ENCODE measurements around the gene KRT31. TPM values are rescaled to one million over a fixed set of nuclear protein-coding genes. Genes with fewer than 3 reads are reported as not detected.
"Not testable (repeated sequence)": the region's sequence is repeated elsewhere in the genome, so short reads cannot be mapped to it uniquely, and the experiment has no call there.

Gene KRT31
- total RNA-seq, 1 donor from 2014 or later, result not detected

DNA sequence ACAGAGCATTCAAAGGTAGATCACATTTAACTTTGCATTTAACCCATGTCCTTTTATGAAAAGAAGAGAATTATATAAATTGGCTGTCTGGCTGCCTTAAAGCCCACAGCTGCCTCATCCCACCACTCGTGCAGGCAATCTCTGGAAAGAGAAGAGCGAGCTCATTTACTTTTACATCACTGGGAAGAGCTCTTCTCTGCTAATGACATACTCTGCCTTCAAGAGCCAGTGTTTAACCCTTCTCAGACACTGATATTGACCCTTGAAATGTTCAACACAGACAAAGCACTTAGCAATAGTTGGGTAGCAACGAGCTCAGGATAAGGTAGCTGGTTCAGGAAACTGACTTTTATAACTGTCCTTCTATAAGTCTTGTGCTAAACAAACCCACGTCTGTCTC is 36.6 kb upstream of the KRT31 start:
- no peak for DNase-seq (ENCODE audit: low read depth, low spot score)
- TF ChIP-seq, protein P1, sequence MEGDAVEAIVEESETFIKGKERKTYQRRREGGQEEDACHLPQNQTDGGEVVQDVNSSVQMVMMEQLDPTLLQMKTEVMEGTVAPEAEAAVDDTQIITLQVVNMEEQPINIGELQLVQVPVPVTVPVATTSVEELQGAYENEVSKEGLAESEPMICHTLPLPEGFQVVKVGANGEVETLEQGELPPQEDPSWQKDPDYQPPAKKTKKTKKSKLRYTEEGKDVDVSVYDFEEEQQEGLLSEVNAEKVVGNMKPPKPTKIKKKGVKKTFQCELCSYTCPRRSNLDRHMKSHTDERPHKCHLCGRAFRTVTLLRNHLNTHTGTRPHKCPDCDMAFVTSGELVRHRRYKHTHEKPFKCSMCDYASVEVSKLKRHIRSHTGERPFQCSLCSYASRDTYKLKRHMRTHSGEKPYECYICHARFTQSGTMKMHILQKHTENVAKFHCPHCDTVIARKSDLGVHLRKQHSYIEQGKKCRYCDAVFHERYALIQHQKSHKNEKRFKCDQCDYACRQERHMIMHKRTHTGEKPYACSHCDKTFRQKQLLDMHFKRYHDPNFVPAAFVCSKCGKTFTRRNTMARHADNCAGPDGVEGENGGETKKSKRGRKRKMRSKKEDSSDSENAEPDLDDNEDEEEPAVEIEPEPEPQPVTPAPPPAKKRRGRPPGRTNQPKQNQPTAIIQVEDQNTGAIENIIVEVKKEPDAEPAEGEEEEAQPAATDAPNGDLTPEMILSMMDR (conservative IDR thresholded peaks at IDR 0.05), result no peak
- H3K27me3 Mint-ChIP-seq (ENCODE audit: low read depth), result no peaks in the 10 kb centered on the region
- H3K27ac Mint-ChIP-seq (ENCODE audit: unreplicated experiment), result no peak overlapping the region
- no peaks in the 10 kb centered on the region for H3K36me3 Mint-ChIP-seq (ENCODE audit: low read depth)
- peaks cover 23% of the 10 kb centered on the region for H3K4me1 Mint-ChIP-seq
- no peaks in the 10 kb centered on the region for H3K9me3 Mint-ChIP-seq
- no peak overlapping the region for H3K4me3 Mint-ChIP-seq

DNA sequence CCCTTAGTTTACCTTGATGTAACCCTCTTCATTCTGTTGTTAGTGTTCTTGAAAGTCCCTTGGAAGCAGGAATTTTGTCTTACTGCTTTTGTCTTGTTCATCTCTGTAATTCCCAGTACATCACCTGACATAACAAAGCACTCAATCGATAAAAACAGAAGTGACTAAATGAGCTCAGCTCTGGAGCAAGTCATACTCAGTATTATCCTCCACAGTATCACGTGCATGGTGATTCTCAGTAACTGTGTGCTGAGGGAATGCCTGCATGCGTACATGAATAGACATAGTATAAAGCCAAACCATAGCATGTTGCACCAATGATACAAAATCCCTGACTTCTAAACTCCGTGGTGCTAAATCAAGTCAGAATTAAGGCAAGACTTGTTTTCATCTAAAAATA is 36.2 kb upstream of the KRT31 start:
- TF ChIP-seq, protein P1 (conservative IDR thresholded peaks at IDR 0.05), result no peak
- Mint-ChIP-seq H3K9me3 (no peaks in the 10 kb centered on the region), H3K27me3 (ENCODE audit: low read depth) (no peaks in the 10 kb centered on the region), H3K4me1 (peaks cover 27% of the 10 kb centered on the region), H3K27ac (ENCODE audit: unreplicated experiment) (no peak overlapping the region), H3K36me3 (ENCODE audit: low read depth) (no peaks in the 10 kb centered on the region), H3K4me3 (no peak overlapping the region)
- no peak for DNase-seq (ENCODE audit: low read depth, low spot score)

GRCh38 chr17:41430376-41430775 is 33.0 kb upstream of the KRT31 start:
- Mint-ChIP-seq H3K4me1 (peaks cover 46% of the 10 kb centered on the region), H3K27ac (ENCODE audit: unreplicated experiment) (peak overlapping the region; percentile 36)
- H3K9me3 Mint-ChIP-seq; H3K27me3 Mint-ChIP-seq (ENCODE audit: low read depth); H3K36me3 Mint-ChIP-seq (ENCODE audit: low read depth); DNase-seq (ENCODE audit: low read depth, low spot score); H3K4me3 Mint-ChIP-seq: not testable (repeated sequence)

DNA sequence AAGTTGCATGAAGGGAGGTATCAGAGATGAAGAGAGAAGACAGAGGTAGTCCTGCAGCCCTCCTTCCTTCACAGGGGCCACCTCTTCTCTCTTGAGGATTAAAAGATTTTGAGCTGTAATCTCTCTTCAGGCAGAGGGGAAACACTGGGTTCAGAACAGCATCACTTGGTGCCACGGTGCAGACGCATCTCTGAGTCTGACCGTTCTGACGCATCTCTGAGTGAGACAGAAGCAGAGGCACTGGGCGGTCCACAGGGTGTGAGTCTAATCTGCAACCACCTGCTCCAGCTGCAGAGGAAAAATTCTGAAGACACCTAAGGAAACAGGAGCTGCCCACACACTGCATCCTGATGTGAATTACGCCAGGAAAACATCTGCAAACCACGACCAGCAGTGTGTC is 32.3 kb upstream of the KRT31 start:
- Mint-ChIP-seq H3K36me3 (ENCODE audit: low read depth) (peaks cover 8% of the 10 kb centered on the region), H3K4me3 (no peak overlapping the region), H3K4me1 (peaks cover 50% of the 10 kb centered on the region), H3K9me3 (peaks cover 6% of the 10 kb centered on the region), H3K27ac (ENCODE audit: unreplicated experiment) (no peak overlapping the region), H3K27me3 (ENCODE audit: low read depth) (no peaks in the 10 kb centered on the region)
- DNase-seq (ENCODE audit: low read depth, low spot score), result no peak
- TF ChIP-seq, protein P1 (conservative IDR thresholded peaks at IDR 0.05), result no peak

GRCh38 chr17:41428591-41429291 is 31.3 kb upstream of the KRT31 start:
- Mint-ChIP-seq H3K9me3 (peaks cover 6% of the 10 kb centered on the region), H3K27me3 (ENCODE audit: low read depth) (no peaks in the 10 kb centered on the region), H3K4me3 (peak overlapping the region; percentile 28), H3K4me1 (peaks cover 41% of the 10 kb centered on the region), H3K36me3 (ENCODE audit: low read depth) (peaks cover 8% of the 10 kb centered on the region), H3K27ac (ENCODE audit: unreplicated experiment) (no peak overlapping the region)
- TF ChIP-seq, protein P1 (conservative IDR thresholded peaks at IDR 0.05), result no peak
- no peak for DNase-seq (ENCODE audit: low read depth, low spot score)

- Mint-ChIP-seq H3K27ac (ENCODE audit: unreplicated experiment) (peak within 1 kb of the TSS; percentile 10), H3K4me1 (peaks cover 28% of the 10 kb centered on the region), H3K4me3 (no peak within 1 kb of the TSS), H3K36me3 (ENCODE audit: low read depth) (peaks cover 8% of the 10 kb centered on the region), H3K9me3 (peaks cover 6% of the 10 kb centered on the region), H3K27me3 (ENCODE audit: low read depth) (no peaks in the 10 kb centered on the region)
- no peak for DNase-seq (ENCODE audit: low read depth, low spot score)
- TF ChIP-seq, protein P1 (conservative IDR thresholded peaks at IDR 0.05), result no peak
Observed at GRCh38 chr17:41424111-41424635, 26.8 kb upstream of the KRT31 start, which contains the start of gene KRT37. KRT37 (minus strand) TSS chr17:41424585; CDS start chr17:41424523, 62 bp downstream.

DNA sequence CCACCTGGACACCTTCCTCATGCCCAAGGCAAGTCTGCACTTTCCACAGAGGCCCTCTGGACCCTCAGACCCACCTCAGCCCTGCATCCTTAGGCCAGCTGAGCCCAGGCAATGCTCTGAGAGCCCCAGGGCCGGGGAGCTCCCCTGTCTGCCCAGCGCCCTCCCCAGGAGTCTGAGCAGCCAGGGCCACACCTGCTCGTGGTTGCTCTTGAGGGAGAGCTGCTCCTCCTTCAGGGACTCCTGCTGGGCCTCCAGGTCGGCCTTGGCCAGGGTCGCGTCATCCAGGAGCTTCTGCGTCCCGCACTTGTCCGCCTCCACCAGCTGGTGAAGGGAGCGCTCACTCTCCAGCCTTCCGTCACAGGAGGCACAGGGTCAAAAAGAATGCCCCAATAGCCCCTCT is 25.2 kb upstream of the KRT31 start:
- H3K9me3 Mint-ChIP-seq; H3K4me3 Mint-ChIP-seq; H3K36me3 Mint-ChIP-seq (ENCODE audit: low read depth); H3K27me3 Mint-ChIP-seq (ENCODE audit: low read depth); DNase-seq (ENCODE audit: low read depth, low spot score); H3K27ac Mint-ChIP-seq (ENCODE audit: unreplicated experiment): not testable (repeated sequence)
- peaks cover 15% of the 10 kb centered on the region for H3K4me1 Mint-ChIP-seq

Data from neural crest cell (in vitro differentiated cells).